ENCODE data around the gene ADRA2C.

Gene ADRA2C

DNA sequence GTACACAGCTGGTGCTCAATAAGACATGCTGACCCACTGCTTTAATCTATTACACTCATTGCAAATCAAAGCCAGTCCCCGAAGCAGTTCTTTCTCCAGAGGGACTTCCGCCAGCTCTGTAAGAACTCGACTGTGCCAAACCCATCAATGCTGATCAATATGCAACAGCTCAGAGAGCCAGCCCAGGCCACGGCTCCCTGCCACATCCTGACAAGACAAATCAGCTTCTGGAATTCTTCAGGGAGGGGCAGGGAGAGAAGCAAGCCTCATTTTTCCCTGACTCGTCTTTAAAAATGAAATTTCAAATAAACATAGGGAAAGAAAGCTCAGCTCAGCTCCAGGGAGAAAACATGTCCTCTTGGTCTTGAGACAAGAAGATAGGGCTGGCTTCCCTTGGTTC lies 5.3 kb upstream of the ADRA2C start:
- no peak for DNase-seq (ENCODE audit: low read depth)

DNA sequence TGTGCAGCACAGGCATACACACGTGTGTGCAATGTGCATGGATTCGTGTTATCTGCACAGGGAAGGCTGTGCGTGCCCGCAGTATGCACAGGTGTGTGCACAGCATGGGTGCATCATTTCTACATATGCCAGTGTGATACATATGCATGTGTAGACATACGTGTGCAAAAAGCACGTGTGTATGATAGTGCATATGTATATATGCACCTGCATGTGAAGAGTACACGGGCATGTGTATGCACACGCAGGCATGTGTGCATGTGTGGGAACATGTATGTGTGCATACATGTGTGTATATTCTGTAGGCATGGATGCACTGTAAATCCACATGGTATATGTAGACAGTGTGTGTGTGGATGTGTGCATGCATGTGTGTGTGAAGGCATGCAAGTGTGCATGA lies 3.9 kb upstream of the ADRA2C start:
- DNase-seq (ENCODE audit: low read depth), result no peak

GRCh38 chr4:3762753-3763549 lies 3.2 kb upstream of the ADRA2C start:
- no peak for DNase-seq (ENCODE audit: low read depth)

GRCh38 chr4:3765271-3766035 lies 732 bp upstream of the ADRA2C start:
- DNase-seq (ENCODE audit: low read depth), result no peak

DNA sequence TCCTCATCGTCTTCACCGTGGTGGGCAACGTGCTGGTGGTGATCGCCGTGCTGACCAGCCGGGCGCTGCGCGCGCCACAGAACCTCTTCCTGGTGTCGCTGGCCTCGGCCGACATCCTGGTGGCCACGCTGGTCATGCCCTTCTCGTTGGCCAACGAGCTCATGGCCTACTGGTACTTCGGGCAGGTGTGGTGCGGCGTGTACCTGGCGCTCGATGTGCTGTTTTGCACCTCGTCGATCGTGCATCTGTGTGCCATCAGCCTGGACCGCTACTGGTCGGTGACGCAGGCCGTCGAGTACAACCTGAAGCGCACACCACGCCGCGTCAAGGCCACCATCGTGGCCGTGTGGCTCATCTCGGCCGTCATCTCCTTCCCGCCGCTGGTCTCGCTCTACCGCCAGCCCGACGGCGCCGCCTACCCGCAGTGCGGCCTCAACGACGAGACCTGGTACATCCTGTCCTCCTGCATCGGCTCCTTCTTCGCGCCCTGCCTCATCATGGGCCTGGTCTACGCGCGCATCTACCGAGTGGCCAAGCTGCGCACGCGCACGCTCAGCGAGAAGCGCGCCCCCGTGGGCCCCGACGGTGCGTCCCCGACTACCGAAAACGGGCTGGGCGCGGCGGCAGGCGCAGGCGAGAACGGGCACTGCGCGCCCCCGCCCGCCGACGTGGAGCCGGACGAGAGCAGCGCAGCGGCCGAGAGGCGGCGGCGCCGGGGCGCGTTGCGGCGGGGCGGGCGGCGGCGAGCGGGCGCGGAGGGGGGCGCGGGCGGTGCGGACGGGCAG lies 792 bp downstream of the ADRA2C start:
- no peak for DNase-seq (ENCODE audit: low read depth)

- DNase-seq (ENCODE audit: low read depth), result no peak
These were observed 1.5 kb downstream of the ADRA2C start for GRCh38 chr4:3767570-3768288.

DNA sequence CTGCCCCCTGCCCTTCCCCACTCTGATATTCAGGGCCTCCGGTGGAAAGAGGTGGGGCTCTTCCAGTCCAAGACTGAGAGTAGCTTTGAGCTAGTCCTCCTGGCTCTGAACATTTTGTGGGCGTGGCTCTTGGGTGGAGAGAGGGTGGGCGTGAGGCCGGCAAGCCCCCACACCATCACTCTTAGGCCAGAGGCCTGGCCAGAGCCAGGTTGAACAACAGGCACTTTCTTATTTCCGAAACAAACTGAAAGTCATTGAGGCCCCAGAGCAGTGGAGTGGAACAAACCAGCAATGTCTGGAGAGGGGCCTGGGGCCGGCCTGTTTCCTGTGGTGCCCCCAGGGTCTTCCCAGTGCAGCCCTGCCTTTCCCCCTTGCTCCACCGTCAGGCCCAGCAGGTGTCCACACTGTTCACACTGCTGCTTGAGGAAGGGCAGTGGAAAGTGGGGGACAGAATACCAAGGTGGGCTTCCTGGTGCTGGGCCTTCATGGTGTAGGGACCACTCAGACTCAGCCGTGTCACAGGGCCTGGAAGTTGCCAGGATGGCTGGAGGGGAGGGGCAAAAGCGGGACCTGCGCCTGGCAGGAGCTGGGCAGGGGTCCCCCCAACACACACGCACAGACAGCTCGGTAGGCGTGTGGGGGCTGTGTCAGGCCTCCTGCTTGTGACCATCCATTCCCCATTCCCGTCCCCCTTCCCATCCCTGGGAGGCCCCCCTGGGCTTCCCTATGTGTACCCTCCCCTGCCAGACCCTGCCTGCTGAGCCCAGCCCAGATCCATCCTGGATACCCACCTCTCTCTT lies 2.9 kb downstream of the ADRA2C start:
- no peak for DNase-seq (ENCODE audit: low read depth)

- no peak for DNase-seq (ENCODE audit: low read depth)
These were observed 3.5 kb downstream of the ADRA2C start for GRCh38 chr4:3769642-3770184.

DNA sequence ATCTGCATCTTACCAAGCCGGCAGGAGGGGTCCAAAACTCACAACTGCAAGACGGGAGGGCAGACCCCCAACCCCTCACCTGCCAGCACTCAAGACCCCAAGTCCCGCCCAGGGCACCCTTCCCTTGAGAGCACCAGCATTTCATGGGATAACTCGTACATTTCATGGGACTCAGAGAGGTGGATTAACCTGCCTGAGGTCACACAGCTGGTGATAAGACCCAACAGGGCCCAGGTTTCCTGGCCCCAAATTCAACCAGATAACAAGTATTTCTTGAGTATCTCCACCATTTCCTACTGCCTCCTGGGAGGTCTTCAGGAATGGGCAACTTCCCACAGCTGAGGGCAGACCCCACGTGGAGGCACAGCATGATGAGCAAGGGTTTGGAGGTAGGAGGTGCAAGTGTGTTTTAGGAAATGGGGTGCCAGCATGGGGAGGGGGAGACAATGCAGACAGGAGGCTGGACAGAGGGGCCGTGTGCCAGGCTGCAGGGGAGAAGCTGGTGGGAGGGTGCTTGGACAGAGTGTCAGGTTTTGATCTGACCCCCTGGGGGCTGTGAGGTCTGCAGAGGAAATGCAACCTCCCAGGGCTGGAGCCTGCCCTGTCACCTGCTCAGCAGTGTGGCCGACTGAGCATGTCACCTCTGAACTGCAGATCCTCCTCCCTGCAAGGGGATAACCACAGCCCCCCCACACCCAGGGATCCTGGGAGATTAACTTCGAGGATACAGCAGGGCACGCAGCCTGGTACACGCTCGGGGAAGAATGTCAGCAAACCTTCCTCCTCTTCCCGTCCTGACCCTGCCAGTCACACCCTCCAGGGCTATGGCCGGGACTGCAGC lies 4.4 kb downstream of the ADRA2C start:
- no peak for DNase-seq (ENCODE audit: low read depth)

DNA sequence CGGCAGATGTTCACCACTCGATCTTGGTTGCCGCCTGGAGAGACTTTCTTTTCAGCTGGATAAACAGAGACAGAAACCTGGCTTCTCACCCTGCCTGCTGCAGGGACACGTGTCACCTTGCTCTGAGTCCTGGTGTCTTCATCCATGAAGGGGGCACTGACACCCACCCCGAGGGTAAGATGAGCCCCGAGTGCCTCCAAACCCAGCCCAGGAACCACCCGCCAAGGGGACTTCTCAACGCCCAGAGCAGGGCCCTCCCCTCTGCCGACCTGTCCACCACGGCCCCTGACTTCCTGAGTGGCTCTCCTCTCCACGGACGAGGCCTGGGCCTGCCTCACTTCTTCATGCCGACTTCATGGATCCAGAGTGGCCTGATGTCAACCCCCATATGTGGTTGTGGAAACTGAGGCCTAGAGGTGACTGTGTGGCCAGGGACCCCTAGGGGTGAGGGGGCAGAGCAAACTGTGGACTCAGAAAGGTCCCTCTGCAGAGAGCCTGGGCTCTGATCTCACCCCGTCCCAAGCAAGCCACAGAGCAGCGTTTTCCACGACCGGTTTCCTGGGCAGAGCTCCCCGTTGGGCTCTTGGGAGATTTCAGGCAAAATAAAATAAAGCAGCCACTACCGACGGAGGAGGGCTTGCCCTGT lies 5.1 kb downstream of the ADRA2C start:
- DNase-seq (ENCODE audit: low read depth), result no peak

DNA sequence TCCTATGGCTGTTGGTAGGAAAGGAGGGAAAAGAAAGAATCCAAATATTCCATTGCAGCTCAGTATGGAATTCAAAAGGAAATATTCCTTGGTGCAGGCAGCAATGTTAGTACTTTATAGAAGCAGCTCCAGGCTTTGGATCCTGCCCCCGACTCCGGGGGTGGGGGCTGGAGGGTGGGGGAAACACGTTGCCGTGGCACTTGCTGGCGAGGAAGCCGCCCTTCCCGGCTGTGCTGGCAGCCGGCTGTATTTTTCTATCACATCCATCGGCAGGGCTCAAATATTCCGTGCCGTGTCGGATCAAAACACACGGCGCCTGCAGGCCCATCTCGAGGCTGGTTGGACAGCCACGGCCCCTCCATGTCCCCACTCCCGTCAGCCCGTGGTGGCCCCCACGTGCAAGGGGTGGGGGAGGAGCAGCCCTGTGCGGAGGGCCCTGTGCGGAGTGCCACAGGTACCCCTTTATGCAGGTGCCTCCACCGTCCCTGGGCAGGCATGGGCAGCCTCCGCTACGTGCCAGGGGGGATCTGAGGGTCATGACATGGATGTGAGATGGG lies 5.8 kb downstream of the ADRA2C start:
- DNase-seq (ENCODE audit: low read depth), result no peak

GRCh38 chr4:3772632-3773031 lies 6.4 kb downstream of the ADRA2C start:
- no peak for DNase-seq (ENCODE audit: low read depth)

GRCh38 chr4:3773552-3774001 lies 7.4 kb downstream of the ADRA2C start:
- DNase-seq (ENCODE audit: low read depth), result no peak

DNA sequence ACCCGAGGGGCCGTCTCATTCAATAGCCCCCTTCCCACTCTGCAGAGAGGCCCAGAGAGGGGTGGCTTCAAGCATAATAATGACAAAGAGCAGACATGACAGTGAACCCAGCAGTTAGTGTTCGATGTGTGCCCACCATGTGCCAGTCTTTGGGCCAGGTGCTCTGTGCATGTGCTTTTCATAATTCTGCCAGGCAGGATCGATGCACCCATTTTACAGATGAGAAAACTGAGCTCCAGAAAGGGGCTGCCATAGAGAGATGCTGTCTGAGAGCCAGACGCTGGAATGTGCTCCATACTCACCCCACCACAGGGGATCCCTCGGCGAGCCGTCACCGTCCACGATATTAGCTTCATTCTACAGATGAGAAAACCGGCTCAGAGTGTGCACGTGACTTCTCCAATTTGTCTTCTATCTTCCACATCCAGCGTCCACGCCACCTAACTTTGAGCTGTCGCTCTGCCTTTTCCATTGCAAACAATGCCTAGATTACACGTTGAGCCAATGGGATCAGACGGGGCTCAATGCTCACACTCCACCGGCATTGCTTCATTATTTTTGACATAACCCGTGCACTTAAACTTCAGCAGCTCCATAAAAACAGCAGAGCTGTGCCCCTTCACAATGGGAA lies 8.2 kb downstream of the ADRA2C start:
- no peak for DNase-seq (ENCODE audit: low read depth)

DNA sequence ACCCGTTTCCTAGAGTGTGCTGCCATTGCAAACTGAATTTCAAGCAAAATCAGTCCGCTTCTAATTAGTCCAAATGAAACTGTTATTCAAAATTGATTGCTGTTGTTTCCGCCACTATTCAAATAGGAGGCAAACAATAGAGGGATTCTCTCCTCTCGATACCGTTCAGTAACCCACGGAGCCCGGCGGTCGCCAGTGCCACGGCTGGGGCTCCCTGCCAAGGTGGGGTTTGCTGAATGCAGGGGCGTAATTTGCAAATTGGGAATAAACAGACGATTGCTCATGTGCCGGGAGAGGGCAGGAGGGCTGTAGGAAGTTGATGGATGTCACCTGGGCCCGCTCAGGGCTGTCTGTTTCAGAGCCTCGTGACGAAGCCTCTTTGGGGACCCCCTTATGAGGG lies 8.8 kb downstream of the ADRA2C start:
- no peak for DNase-seq (ENCODE audit: low read depth)

GRCh38 chr4:3775576-3775975 lies 9.4 kb downstream of the ADRA2C start:
- DNase-seq (ENCODE audit: low read depth), result no peak

GRCh38 chr4:3776166-3777032 lies 10.2 kb downstream of the ADRA2C start:
- DNase-seq (ENCODE audit: low read depth), result no peak

- DNase-seq (ENCODE audit: low read depth), result no peak
These were observed 10.8 kb downstream of the ADRA2C start for GRCh38 chr4:3777033-3777390.

Measured in activated T-helper 9 cell treated with anti-CD3 and anti-CD28 coated beads, Interleukin-2, amount 50 U/mL, for 16 hours (primary cell).